Measurements from ENCODE around the gene HES2.

The HES2 gene

GRCh38 chr1:6427441-6428390 lies 8.0 kb upstream of the HES2 start:
- Histone ChIP-seq H2AFZ (no peak overlapping the region), H3K36me3 (ENCODE audit: control insufficient read depth, insufficient read depth, low read length) (no peaks in the 10 kb centered on the region), H3K4me1 (peaks cover 12% of the 10 kb centered on the region), H3K9me3 (ENCODE audit: control insufficient read depth, low read length) (no peaks in the 10 kb centered on the region), H3K9ac (no peak overlapping the region), H3K27ac (no peak overlapping the region), H3K4me2 (ENCODE audit: low read length) (no peak overlapping the region), H3K27me3 (ENCODE audit: control insufficient read depth, insufficient read depth, low read length) (no peaks in the 10 kb centered on the region), H3K4me3 (ENCODE audit: low read depth, low read length) (no peak overlapping the region), H3K79me2 (no peaks in the 10 kb centered on the region)
- TF ChIP-seq CTCF (IDR thresholded peaks at IDR 0.05): no peak

- Histone ChIP-seq H3K27me3 (ENCODE audit: control insufficient read depth, insufficient read depth, low read length) (no peaks in the 10 kb centered on the region), H3K79me2 (no peaks in the 10 kb centered on the region), H3K4me1 (peaks cover 12% of the 10 kb centered on the region), H3K27ac (no peak overlapping the region), H3K4me2 (ENCODE audit: low read length) (no peak overlapping the region), H3K9ac (no peak overlapping the region), H3K36me3 (ENCODE audit: control insufficient read depth, insufficient read depth, low read length) (no peaks in the 10 kb centered on the region), H3K9me3 (ENCODE audit: control insufficient read depth, low read length) (no peaks in the 10 kb centered on the region), H2AFZ (no peak overlapping the region), H3K4me3 (ENCODE audit: low read depth, low read length) (no peak overlapping the region)
- TF ChIP-seq CTCF (IDR thresholded peaks at IDR 0.05): no peak
These were observed 7.2 kb upstream of the HES2 start for GRCh38 chr1:6426972-6427350.

- Histone ChIP-seq H3K4me2 (ENCODE audit: low read length) (no peak overlapping the region), H3K36me3 (ENCODE audit: control insufficient read depth, insufficient read depth, low read length) (no peaks in the 10 kb centered on the region), H3K9ac (no peak overlapping the region), H3K27me3 (ENCODE audit: control insufficient read depth, insufficient read depth, low read length) (no peaks in the 10 kb centered on the region), H3K4me1 (peaks cover 12% of the 10 kb centered on the region), H2AFZ (no peak overlapping the region), H3K79me2 (no peaks in the 10 kb centered on the region), H3K27ac (no peak overlapping the region), H3K4me3 (ENCODE audit: low read depth, low read length) (no peak overlapping the region), H3K9me3 (ENCODE audit: control insufficient read depth, low read length) (no peaks in the 10 kb centered on the region)
- TF ChIP-seq CTCF (IDR thresholded peaks at IDR 0.05): no peak
These were observed 6.7 kb upstream of the HES2 start for GRCh38 chr1:6426277-6426971.

- Histone ChIP-seq H3K4me2 (ENCODE audit: low read length) (no peak overlapping the region), H3K27me3 (ENCODE audit: control insufficient read depth, insufficient read depth, low read length) (no peaks in the 10 kb centered on the region), H3K4me3 (ENCODE audit: low read depth, low read length) (no peak overlapping the region), H3K4me1 (peaks cover 12% of the 10 kb centered on the region), H3K79me2 (no peaks in the 10 kb centered on the region), H3K27ac (no peak overlapping the region), H2AFZ (no peak overlapping the region), H3K9ac (no peak overlapping the region), H3K9me3 (ENCODE audit: control insufficient read depth, low read length) (no peaks in the 10 kb centered on the region), H3K36me3 (ENCODE audit: control insufficient read depth, insufficient read depth, low read length) (no peaks in the 10 kb centered on the region)
- no peak for TF ChIP-seq CTCF (IDR thresholded peaks at IDR 0.05)
These were observed 5.9 kb upstream of the HES2 start for GRCh38 chr1:6425658-6426057.
